Endometrial microvascular endothelial cells (primary cell): ENCODE results near the gene PLSCR4. TPM values are rescaled to one million over a fixed set of nuclear protein-coding genes. Genes with fewer than 3 reads are reported as not detected.

ENCODE experiments used
- in situ Hi-C: cut with HindIII; loops from 2 replicates; pipeline ENCODE4 v1.10.0; 2017; ENCODE audit warnings: low sequenced_read_pairs, low pct_unique_long_range_greater_than_20kb; ENCODE audit errors: inconsistent ontology term
- total RNA-seq: library from RNA; depleted of rRNA; stranded (reverse); fragments of >200 nt; gene quantifications from one replicate; pipeline ENCODE4 v1.2.3, GENCODE V29; 2015; ENCODE audit errors: inconsistent ontology term

Gene PLSCR4
- total RNA-seq, 1 donor from 2014 or later: 32.3 TPM

GRCh38 chr3:146166415-146166821, 84.5 kb downstream of the PLSCR4 start:
- in situ Hi-C loops: no loop called here

GRCh38 chr3:146165877-146166276, 85.0 kb downstream of the PLSCR4 start:
- in situ Hi-C loops: no loop called here

- in situ Hi-C loops: no loop called here
Measured at GRCh38 chr3:146164971-146165769, 85.7 kb downstream of the PLSCR4 start.

GRCh38 chr3:146164506-146164905, 86.4 kb downstream of the PLSCR4 start:
- in situ Hi-C loops: no loop called here

GRCh38 chr3:146164071-146164470, 86.8 kb downstream of the PLSCR4 start:
- in situ Hi-C loops: no loop called here

- in situ Hi-C loops: no loop called here
Measured at GRCh38 chr3:146163584-146163983, 87.3 kb downstream of the PLSCR4 start.

- in situ Hi-C loops: no loop called here
Measured at GRCh38 chr3:146162561-146162960, 88.3 kb downstream of the PLSCR4 start.

GRCh38 chr3:146161663-146162002, 89.3 kb downstream of the PLSCR4 start:
- in situ Hi-C loops: no loop called here

GRCh38 chr3:146160964-146161662, 89.8 kb downstream of the PLSCR4 start, which contains the start of gene PLOD2:
Gene PLOD2, minus strand, starts transcription at chr3:146161184. Its CDS starts 195 bp downstream, at chr3:146160989.
- in situ Hi-C loops: no loop called here

GRCh38 chr3:146160321-146160963, 90.5 kb downstream of the PLSCR4 start:
- in situ Hi-C loops: no loop called here

GRCh38 chr3:146159616-146160320, 91.1 kb downstream of the PLSCR4 start:
- in situ Hi-C loops: no loop called here

GRCh38 chr3:146159037-146159436, 91.9 kb downstream of the PLSCR4 start:
- in situ Hi-C loops: no loop called here

- in situ Hi-C loops: no loop called here
Measured at GRCh38 chr3:146157325-146158060, 93.4 kb downstream of the PLSCR4 start.

GRCh38 chr3:146156666-146157314, 94.1 kb downstream of the PLSCR4 start:
- in situ Hi-C loops: no loop called here

- in situ Hi-C loops: no loop called here
Measured at GRCh38 chr3:146156095-146156494, 94.8 kb downstream of the PLSCR4 start.

GRCh38 chr3:146154995-146155394, 95.9 kb downstream of the PLSCR4 start:
- in situ Hi-C loops: no loop called here

- in situ Hi-C loops: no loop called here
Measured at GRCh38 chr3:146154316-146154715, 96.6 kb downstream of the PLSCR4 start.

GRCh38 chr3:146153429-146153828, 97.5 kb downstream of the PLSCR4 start:
- in situ Hi-C loops: no loop called here
